ENCODE data around the gene FAM72A.
"Not testable (repeated sequence)": the region's sequence is repeated elsewhere in the genome, so short reads cannot be mapped to it uniquely, and the experiment has no call there.

DNA sequence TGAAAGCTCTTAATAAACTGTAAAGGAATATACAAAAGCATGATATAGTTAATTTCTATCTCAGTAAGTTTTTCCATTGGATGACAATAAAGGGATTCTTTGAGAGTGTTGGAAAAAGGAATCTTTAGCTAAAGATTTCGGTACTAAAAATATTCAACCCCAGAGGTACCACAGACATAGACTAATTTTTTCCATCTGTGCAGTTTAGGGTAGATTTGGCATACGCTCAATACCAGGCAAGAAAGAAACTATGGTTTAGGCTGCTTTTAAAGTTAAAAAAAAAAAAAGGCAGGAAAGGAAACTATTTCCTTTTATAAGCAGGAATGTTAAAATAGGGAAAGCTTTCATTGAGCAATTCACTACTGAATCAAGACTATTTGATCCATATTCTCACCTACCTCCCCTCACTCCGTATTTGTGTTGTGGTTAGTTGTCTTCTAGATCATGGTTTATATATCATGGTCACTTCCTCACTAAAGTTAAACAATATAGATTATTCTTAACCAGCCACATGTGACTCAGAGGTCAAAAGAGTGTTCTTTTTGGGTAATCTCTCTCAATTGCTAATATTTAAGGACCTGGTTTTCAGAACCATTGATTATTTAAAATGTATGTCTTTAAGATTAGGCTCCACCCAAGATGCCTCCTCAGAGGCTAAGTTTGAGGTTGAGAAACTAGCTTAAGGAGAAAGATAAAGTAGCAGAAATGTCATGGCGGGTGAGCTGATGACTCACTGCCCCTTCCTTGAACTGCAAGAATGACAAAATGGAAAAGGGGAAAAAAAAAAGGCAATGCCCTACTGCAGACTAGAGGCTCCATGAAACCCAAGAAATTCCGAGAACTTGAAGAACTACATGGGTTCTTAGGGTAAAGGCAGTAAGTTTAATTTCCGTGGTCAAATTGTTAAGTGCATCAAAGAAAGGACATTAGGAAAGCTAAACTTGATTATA is 20.0 kb downstream of the FAM72A start:
- TF ChIP-seq EZH2 (IDR thresholded peaks at IDR 0.05); POLR2AphosphoS5 (IDR thresholded peaks at IDR 0.05; ENCODE audit: borderline replicate concordance, low read depth, low read length): not testable (repeated sequence)

All from SK-N-MC (cell line).